K562 (cell line): Measurements from ENCODE around the gene SRP54. TPM values are rescaled to one million over a fixed set of nuclear protein-coding genes. Genes with fewer than 3 reads are reported as not detected.
A peak's percentile ranks its signal among the peaks of the same experiment; 100 is the strongest.

ENCODE experiments used
- ATAC-seq: fragments of 200-7000 bp; cut with Tn5 transposase; 3 replicates; pipeline ENCODE4 v1.9.1; 2020; ENCODE audit warnings: moderate library complexity
- BruUV-seq: library from RNA; stranded (reverse); fragments of 400-500 nt; replicated peaks from 2 replicates; lab custom pipeline; 2021; lab: Mats Ljungman, UMichigan
- CTCF ChIA-PET: fragments of 300-600 bp; formaldehyde crosslinking; extraction: SDS; loops from one replicate; lab custom pipeline; 2021; ENCODE audit warnings: low intra/inter-chr PET ratio; lab: Yijun Ruan, JAX
- POLR2A ChIA-PET: fragments of 300-600, 350-650 bp; sonication (Branson Sonifier 250); formaldehyde crosslinking; extraction: SDS; loops from one replicate; lab custom pipeline; 2021; ENCODE audit warnings: antibody characterized with exemption, inconsistent platforms; lab: Yijun Ruan, JAX
- DNase-seq, 4 experiments: peaks; one replicate each; pipeline versions ENCODE4 v3.0.0 to v3.0.0-alpha.2; 2011 to 2018; ENCODE audit warnings: low spot score in 3 of 4, mixed read lengths in 3 of 4; ENCODE audit errors: extremely low read depth in 1 of 4
- FAIRE-seq: peaks from 2 replicates; lab custom pipeline; 2011; peaks lifted over from hg19 to GRCh38; lab: Jason Lieb, UNC
- H2AFZ ChIP-seq: 2 replicates; pipeline ENCODE4 v1.6.0; 2011; ENCODE audit warnings: low read depth, low read length, control low read depth, inconsistent platforms
- H3K27ac ChIP-seq: fragments of 200-600 bp; 3 replicates; pipeline ENCODE4 v1.8.0; 2011; ENCODE audit warnings: low read depth, mild to moderate bottlenecking, control low read depth, inconsistent platforms, low read length, moderate library complexity, mixed read lengths; ENCODE audit errors: extremely low read depth
- H3K27me3 ChIP-seq, 2 experiments: fragments of 300-600 bp in 1 of 2; 2 replicates in 1 of 2; 3 replicates in 1 of 2; pipeline versions ENCODE4 v1.6.0 to v1.8.0; 2011; ENCODE audit warnings: inconsistent platforms in 2 of 2, low read length in 2 of 2, mild to moderate bottlenecking in 1 of 2, mixed read lengths in 1 of 2, moderate library complexity in 1 of 2; ENCODE audit not compliant: control insufficient read depth in 2 of 2, insufficient read depth in 2 of 2
- H3K36me3 ChIP-seq: fragments of 300-600 bp; 3 replicates; pipeline ENCODE4 v1.8.0; 2011; ENCODE audit warnings: mild to moderate bottlenecking, low read length, inconsistent platforms; ENCODE audit not compliant: control insufficient read depth, insufficient read depth
- H3K4me1 ChIP-seq, 2 experiments: fragments of 200-600 bp in 1 of 2; replicated peaks in 1 of 2; 2 replicates in 1 of 2; 3 replicates in 1 of 2; pipeline versions ENCODE4 v1.5.1 to v1.8.0; 2011; ENCODE audit warnings: inconsistent platforms in 2 of 2, low read length in 2 of 2, mild to moderate bottlenecking in 1 of 2, mixed read lengths in 1 of 2, moderate library complexity in 1 of 2; ENCODE audit not compliant: control insufficient read depth in 2 of 2, insufficient read depth in 2 of 2
- H3K4me2 ChIP-seq: 2 replicates; pipeline ENCODE4 v1.6.1; 2011; ENCODE audit warnings: low read length, control low read depth, inconsistent platforms, mixed read lengths; ENCODE audit not compliant: insufficient read depth
- H3K4me3 ChIP-seq: fragments of 200-600 bp; sonication (generic), shearing (Covaris generic); 2 replicates; pipeline ENCODE4 v1.5.1; 2016; ENCODE audit warnings: control low read depth, inconsistent platforms
- H3K79me2 ChIP-seq: fragments of 200-600 bp; 3 replicates; pipeline ENCODE4 v1.8.0; 2011; ENCODE audit warnings: low read length, inconsistent platforms; ENCODE audit not compliant: control insufficient read depth, insufficient read depth
- H3K9ac ChIP-seq, 2 experiments: 2 replicates each; pipeline versions ENCODE4 v1.6.0 to v1.6.1; 2011; ENCODE audit warnings: low read depth in 2 of 2, low read length in 2 of 2, control low read depth in 1 of 2, inconsistent platforms in 1 of 2, mild to moderate bottlenecking in 1 of 2, mixed read lengths in 1 of 2; ENCODE audit not compliant: insufficient read depth in 1 of 2
- H3K9me1 ChIP-seq: one replicate; pipeline ENCODE4 v1.6.0; 2011; ENCODE audit warnings: inconsistent platforms, mild to moderate bottlenecking, low read length, moderate library complexity; ENCODE audit not compliant: control insufficient read depth, insufficient read depth
- H3K9me3 ChIP-seq: replicated peaks from 2 replicates; pipeline ENCODE4 v1.5.1; 2011; ENCODE audit warnings: low read depth, low read length, inconsistent platforms; ENCODE audit not compliant: control insufficient read depth, insufficient read depth
- H4K20me1 ChIP-seq: replicated peaks from 2 replicates; pipeline ENCODE4 v1.6.1; 2011; ENCODE audit warnings: low read length, inconsistent platforms, mixed read lengths; ENCODE audit not compliant: control insufficient read depth, insufficient read depth
- CSDE1 ChIP-seq, 2 experiments: fragments of 450-650 bp; IDR thresholded peaks; 2 replicates each; pipeline ENCODE4 v1.6.1; 2016; ENCODE audit warnings: mild to moderate bottlenecking in 1 of 2
- CUX1 ChIP-seq: fragments of 200-800 bp; sonication (Bioruptor generic); IDR thresholded peaks from 2 replicates; pipeline ENCODE4 v1.6.1; 2016; ENCODE audit warnings: missing genetic modification characterization, missing compliant biosample characterization
- DIDO1 ChIP-seq: fragments of 450-650 bp; IDR thresholded peaks from 2 replicates; pipeline ENCODE4 v1.6.1; 2016; ENCODE audit warnings: low read depth, missing biosample characterization, missing genetic modification characterization
- DNMT1 ChIP-seq: fragments of 450-650 bp; IDR thresholded peaks from 2 replicates; pipeline ENCODE4 v1.6.1; 2016; ENCODE audit warnings: antibody characterized with exemption, mild to moderate bottlenecking
- HCFC1 ChIP-seq: IDR thresholded peaks from 2 replicates; pipeline ENCODE4 v1.6.1; 2012; ENCODE audit warnings: low read depth, low read length, improper control_type of control experiment
- L3MBTL2 ChIP-seq: fragments of 450-650 bp; IDR thresholded peaks from 2 replicates; pipeline ENCODE4 v1.6.1; 2016; ENCODE audit warnings: mild to moderate bottlenecking, moderate library complexity
- LCOR ChIP-seq: sonication (generic); formaldehyde crosslinking; IDR thresholded peaks from 2 replicates; pipeline ENCODE4 v1.8.0; 2022; ENCODE audit warnings: mild to moderate bottlenecking, missing genetic modification reagents
- MTF1 ChIP-seq: fragments of 250-450 bp; sonication (Bioruptor Pico); IDR thresholded peaks from 2 replicates; pipeline ENCODE4 v1.9.0; 2021; ENCODE audit warnings: moderate library complexity, mild to moderate bottlenecking, inconsistent platforms, borderline replicate concordance
- TAL1 ChIP-seq: fragments of 450-650 bp; IDR thresholded peaks from 2 replicates; pipeline ENCODE4 v1.6.1; 2016; ENCODE audit warnings: mild to moderate bottlenecking
- WGBS: fragments of 100-300 bp; shearing (Covaris generic); methylation state at CpG from one replicate; pipeline ENCODE4 v1.1.6; 2016; ENCODE audit warnings: low coverage, mixed read lengths; ENCODE audit not compliant: insufficient coverage; ENCODE audit errors: missing lambda C conversion rate; 5-methylcytosine and 5-hydroxymethylcytosine counted together
- in situ Hi-C: fragments of 300-500 bp; cut with MboI; formaldehyde crosslinking; loops from 4 replicates; pipeline ENCODE4 v1.15.0; 2018; ENCODE audit warnings: inconsistent platforms, mixed read lengths
- intact Hi-C: fragments of 100-400 bp; cut with micrococcal nuclease; formaldehyde crosslinking; loops from 2 replicates; pipeline ENCODE4 v1.14.2; 2022
- polyA plus RNA-seq, 8 experiments: library from polyadenylated mRNA; depleted of rRNA in 4 of 8; stranded (reverse) in 5 of 8; unstranded in 3 of 8; fragments of >200 nt; fragmentation: Nextera tagmentation in 2 of 8; fragmentation: Illumina TruSeq in 1 of 8; extraction: Ambion mirVana in 2 of 8; extraction: Trizol in 1 of 8; gene quantifications; 2 replicates each; pipeline versions ENCODE4 v1.2.1 to v1.2.3, GENCODE V29; 2011 to 2014; ENCODE audit warnings: inconsistent platforms in 1 of 8, missing spikeins in 1 of 8
- total RNA-seq, 7 experiments: library from RNA; depleted of rRNA in 6 of 7; stranded (reverse); fragments of >200 nt in 6 of 7; fragmentation: Illumina TruSeq in 2 of 7; extraction: Trizol in 2 of 7; gene quantifications; 2 replicates each; pipeline versions ENCODE4 v1.2.1 to v1.2.3, GENCODE V29; 2011 to 2021; ENCODE audit warnings: low replicate concordance in 1 of 7
- TF ChIP-seq, protein P1 (sequence below), 2 experiments: fragments of 450-650 bp in 1 of 2; sonication (generic) in 1 of 2; formaldehyde crosslinking; conservative IDR thresholded peaks; 2 replicates each; pipeline versions ENCODE4 v1.4.0 to v1.8.1; 2020 to 2022; ENCODE audit warnings: mild to moderate bottlenecking in 1 of 2, missing genetic modification reagents in 1 of 2
- TF ChIP-seq, protein P2 (sequence below): fragments of 450-650 bp; IDR thresholded peaks from 2 replicates; pipeline ENCODE4 v1.6.1; 2017; ENCODE audit warnings: antibody characterized with exemption

The SRP54 gene
- total and polyA plus RNA-seq, 9 of the 15 experiments (the other 6 are each of a cell fraction or from before 2014, with no cell fraction given) = 28.6 to 69.8 (median 51.7) TPM

DNA sequence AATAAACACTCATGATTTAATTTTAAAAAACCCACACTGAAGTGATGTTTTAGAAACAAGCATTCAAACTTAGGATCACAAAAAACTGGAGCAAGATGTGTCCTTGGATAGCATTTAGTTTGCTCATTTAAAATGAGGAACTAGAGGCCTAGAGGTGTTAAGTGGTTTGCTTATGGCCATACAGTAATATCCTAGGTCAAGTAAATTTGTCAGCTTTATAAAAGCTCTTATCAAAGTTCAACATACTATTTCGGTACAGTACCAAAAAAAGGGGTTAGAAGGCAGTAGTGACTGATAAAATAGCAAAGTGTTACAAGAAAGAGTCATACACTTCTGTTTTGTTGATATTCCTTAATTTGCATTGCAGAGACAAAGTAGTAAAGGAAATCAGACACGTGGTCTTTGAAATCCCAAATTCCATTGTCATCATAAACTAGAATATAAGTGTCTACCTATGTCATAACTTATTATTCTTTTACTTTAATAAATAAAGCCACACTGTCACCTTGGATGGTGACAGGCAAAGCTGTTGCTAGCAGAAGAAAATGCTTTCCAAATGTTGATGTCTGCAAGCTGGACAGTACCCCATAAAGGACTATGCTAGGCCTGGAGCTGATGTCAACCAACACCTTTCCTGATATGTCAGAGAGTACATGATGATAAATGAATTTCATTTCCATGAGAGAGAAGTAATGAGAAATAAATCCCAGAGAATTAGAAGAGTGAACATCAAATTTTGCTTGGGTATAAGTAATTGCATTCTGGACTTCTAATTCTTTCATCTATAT lies 17.6 kb upstream of the SRP54 start (continued):
- TF ChIP-seq CUX1 (no peak), L3MBTL2 (peak; percentile 32; the same call in 1 of the 2 replicates), MTF1 (CRISPR knock-in tag) (no peak)
- TF ChIP-seq, all 486 proteins: peak for 2

- BruUV-seq = no TSS peak
- ATAC-seq (peak; percentile 56), FAIRE-seq (no peak), DNase-seq (no peak)
- intact Hi-C loops (no loop called here), in situ Hi-C loops (no loop called here)
- Histone ChIP-seq H3K9me3 (no peaks in the 10 kb centered on the region), H4K20me1 (no peaks in the 10 kb centered on the region), H3K36me3 (peaks cover 20% of the 10 kb centered on the region; the same call in 2 of the 3 replicates), H3K4me1 (peaks cover 0 to 10% of the 10 kb centered on the region in 2 experiments; a peak in 3 of 5 replicates), H3K9me1 (no peaks in the 10 kb centered on the region), H3K27ac (no peak overlapping the region), H3K4me2 (no peak overlapping the region), H3K4me3 (no peak overlapping the region), H3K79me2 (no peaks in the 10 kb centered on the region; the same call in 2 of the 3 replicates), H2AFZ (no peak overlapping the region), H3K9ac (no peak overlapping the region), H3K27me3 (no peaks in the 10 kb centered on the region)
- ChIA-PET CTCF (no interaction called here), POLR2A (interaction anchor here (0.7 kb wide), 1 partner anchor 15 kb away, joined by 6 read pairs; no protein-coding TSS in a partner anchor)
- WGBS = 91% methylated on average over 4 of the region's 4 CpGs
- TF ChIP-seq, protein P1, sequence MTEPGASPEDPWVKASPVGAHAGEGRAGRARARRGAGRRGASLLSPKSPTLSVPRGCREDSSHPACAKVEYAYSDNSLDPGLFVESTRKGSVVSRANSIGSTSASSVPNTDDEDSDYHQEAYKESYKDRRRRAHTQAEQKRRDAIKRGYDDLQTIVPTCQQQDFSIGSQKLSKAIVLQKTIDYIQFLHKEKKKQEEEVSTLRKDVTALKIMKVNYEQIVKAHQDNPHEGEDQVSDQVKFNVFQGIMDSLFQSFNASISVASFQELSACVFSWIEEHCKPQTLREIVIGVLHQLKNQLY (CRISPR knock-in tag; conservative IDR thresholded peaks at IDR 0.05) = no peak
- TF ChIP-seq DIDO1 (tag) = no peak
- no peak for TF ChIP-seq DNMT1
- TF ChIP-seq, protein P2, sequence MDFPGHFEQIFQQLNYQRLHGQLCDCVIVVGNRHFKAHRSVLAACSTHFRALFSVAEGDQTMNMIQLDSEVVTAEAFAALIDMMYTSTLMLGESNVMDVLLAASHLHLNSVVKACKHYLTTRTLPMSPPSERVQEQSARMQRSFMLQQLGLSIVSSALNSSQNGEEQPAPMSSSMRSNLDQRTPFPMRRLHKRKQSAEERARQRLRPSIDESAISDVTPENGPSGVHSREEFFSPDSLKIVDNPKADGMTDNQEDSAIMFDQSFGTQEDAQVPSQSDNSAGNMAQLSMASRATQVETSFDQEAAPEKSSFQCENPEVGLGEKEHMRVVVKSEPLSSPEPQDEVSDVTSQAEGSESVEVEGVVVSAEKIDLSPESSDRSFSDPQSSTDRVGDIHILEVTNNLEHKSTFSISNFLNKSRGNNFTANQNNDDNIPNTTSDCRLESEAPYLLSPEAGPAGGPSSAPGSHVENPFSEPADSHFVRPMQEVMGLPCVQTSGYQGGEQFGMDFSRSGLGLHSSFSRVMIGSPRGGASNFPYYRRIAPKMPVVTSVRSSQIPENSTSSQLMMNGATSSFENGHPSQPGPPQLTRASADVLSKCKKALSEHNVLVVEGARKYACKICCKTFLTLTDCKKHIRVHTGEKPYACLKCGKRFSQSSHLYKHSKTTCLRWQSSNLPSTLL = no peak
- no peak for TF ChIP-seq LCOR (CRISPR knock-in tag)
- no peak for TF ChIP-seq CSDE1 (IDR thresholded peaks at IDR 0.05)
- no peak for TF ChIP-seq HCFC1
- no peak for TF ChIP-seq TAL1
Observed at GRCh38 chr14:34965912-34966311, 16.9 kb upstream of the SRP54 start.
